ENCODE measurements around the gene BANF1. TPM values are rescaled to one million over a fixed set of nuclear protein-coding genes. Genes with fewer than 3 reads are reported as not detected.

Gene BANF1
- total and polyA plus RNA-seq, 2 experiments from 2014 or later: 22.8 to 197 TPM

GRCh38 chr11:66015454-66015881, 13.2 kb downstream of the BANF1 start:
- TF ChIP-seq EZH2phosphoT487 (IDR thresholded peaks at IDR 0.05; ENCODE audit: low read depth, severe bottlenecking, unreplicated experiment): no peak
- no peak for TF ChIP-seq EZH2 (IDR thresholded peaks at IDR 0.05; ENCODE audit: borderline replicate concordance)
- no peak for TF ChIP-seq CTCF (IDR thresholded peaks at IDR 0.05; ENCODE audit: poor library complexity)
- no peaks in the 10 kb centered on the region for H3K36me3 ChIP-seq (replicated peaks; ENCODE audit: insufficient read depth, low read depth)
- no peak overlapping the region for H2AFZ ChIP-seq
- no peaks in the 10 kb centered on the region for H3K9me2 ChIP-seq (replicated peaks; ENCODE audit: insufficient read depth)
- H3K4me3 ChIP-seq: no peak overlapping the region
- H3K9me3 ChIP-seq (ENCODE audit: low read depth): no peaks in the 10 kb centered on the region
- H3K79me2 ChIP-seq: no peaks in the 10 kb centered on the region
- no peaks in the 10 kb centered on the region for H3K4me1 ChIP-seq (ENCODE audit: insufficient read depth)
- H4K20me1 ChIP-seq (ENCODE audit: insufficient read depth, poor library complexity, severe bottlenecking): no peaks in the 10 kb centered on the region
- DNase-seq (ENCODE audit: low spot score): no peak
- 92% methylated on average over 7 of the region's 7 CpGs for WGBS (ENCODE audit: low lambda C conversion rate, missing lambda C conversion rate)
- peaks cover 18% of the 10 kb centered on the region for H3K27me3 ChIP-seq
- H3K27ac ChIP-seq: no peak overlapping the region
- H3K4me2 ChIP-seq: no peak overlapping the region

GRCh38 chr11:66015936-66016792, 13.9 kb downstream of the BANF1 start:
- no peak overlapping the region for H2AFZ ChIP-seq
- no peaks in the 10 kb centered on the region for H3K9me2 ChIP-seq (replicated peaks; ENCODE audit: insufficient read depth)
- no peaks in the 10 kb centered on the region for H4K20me1 ChIP-seq (ENCODE audit: insufficient read depth, poor library complexity, severe bottlenecking)
- H3K9me3 ChIP-seq (ENCODE audit: low read depth): no peaks in the 10 kb centered on the region
- no peak overlapping the region for H3K4me2 ChIP-seq
- no peaks in the 10 kb centered on the region for H3K36me3 ChIP-seq (replicated peaks; ENCODE audit: insufficient read depth, low read depth)
- TF ChIP-seq EZH2 (IDR thresholded peaks at IDR 0.05; ENCODE audit: borderline replicate concordance): no peak
- TF ChIP-seq EZH2phosphoT487 (IDR thresholded peaks at IDR 0.05; ENCODE audit: low read depth, severe bottlenecking, unreplicated experiment): no peak
- no peak for TF ChIP-seq CTCF (IDR thresholded peaks at IDR 0.05; ENCODE audit: poor library complexity)
- no peaks in the 10 kb centered on the region for H3K4me1 ChIP-seq (ENCODE audit: insufficient read depth)
- no peak overlapping the region for H3K27ac ChIP-seq
- peaks cover 14% of the 10 kb centered on the region for H3K27me3 ChIP-seq
- WGBS (ENCODE audit: low lambda C conversion rate, missing lambda C conversion rate): 94% methylated on average over 18 of the region's 18 CpGs
- H3K4me3 ChIP-seq: no peak overlapping the region
- no peak for DNase-seq (ENCODE audit: low spot score)
- H3K79me2 ChIP-seq: no peaks in the 10 kb centered on the region

GRCh38 chr11:66016793-66017177, 14.5 kb downstream of the BANF1 start:
- Histone ChIP-seq H3K27me3 (peaks cover 8% of the 10 kb centered on the region), H3K79me2 (no peaks in the 10 kb centered on the region), H3K4me1 (ENCODE audit: insufficient read depth) (no peaks in the 10 kb centered on the region), H2AFZ (no peak overlapping the region), H3K27ac (no peak overlapping the region), H3K4me2 (no peak overlapping the region), H3K9me2 (replicated peaks; ENCODE audit: insufficient read depth) (no peaks in the 10 kb centered on the region), H3K36me3 (replicated peaks; ENCODE audit: insufficient read depth, low read depth) (no peaks in the 10 kb centered on the region), H4K20me1 (ENCODE audit: insufficient read depth, poor library complexity, severe bottlenecking) (no peaks in the 10 kb centered on the region), H3K9me3 (ENCODE audit: low read depth) (no peaks in the 10 kb centered on the region), H3K4me3 (no peak overlapping the region)
- no peak for DNase-seq (ENCODE audit: low spot score)
- 94% methylated on average over 9 of the region's 10 CpGs for WGBS (ENCODE audit: low lambda C conversion rate, missing lambda C conversion rate)
- TF ChIP-seq CTCF (IDR thresholded peaks at IDR 0.05; ENCODE audit: poor library complexity) (no peak), EZH2 (IDR thresholded peaks at IDR 0.05; ENCODE audit: borderline replicate concordance) (no peak), EZH2phosphoT487 (IDR thresholded peaks at IDR 0.05; ENCODE audit: low read depth, severe bottlenecking, unreplicated experiment) (no peak)
